RWPE1 (cell line): ENCODE measurements around the gene EIF5B.
A peak's percentile ranks its signal among the peaks of the same experiment; 100 is the strongest.

Experiments
- CTCF ChIA-PET: fragments of 350-600 bp; sonication (Branson Sonifier 250); formaldehyde crosslinking; extraction: SDS; loops from one replicate; lab custom pipeline; 2021; lab: Yijun Ruan, JAX
- POLR2A ChIA-PET: fragments of 400-600 bp; formaldehyde crosslinking; extraction: SDS; loops from one replicate; lab custom pipeline; 2020; ENCODE audit warnings: antibody characterized with exemption; ENCODE audit not compliant: low non-redundant PET; lab: Yijun Ruan, JAX
- DNase-seq: peaks from one replicate; pipeline ENCODE4 v3.0.0; 2012; ENCODE audit warnings: low spot score
- H3K27ac ChIP-seq: fragments of 450-650 bp; 2 replicates; pipeline ENCODE4 v1.5.1; 2017
- CTCF ChIP-seq: fragments of 450-650 bp; conservative IDR thresholded peaks from 2 replicates; pipeline ENCODE4 v1.5.1; 2017; ENCODE audit warnings: low read depth, mild to moderate bottlenecking

The EIF5B gene

DNA sequence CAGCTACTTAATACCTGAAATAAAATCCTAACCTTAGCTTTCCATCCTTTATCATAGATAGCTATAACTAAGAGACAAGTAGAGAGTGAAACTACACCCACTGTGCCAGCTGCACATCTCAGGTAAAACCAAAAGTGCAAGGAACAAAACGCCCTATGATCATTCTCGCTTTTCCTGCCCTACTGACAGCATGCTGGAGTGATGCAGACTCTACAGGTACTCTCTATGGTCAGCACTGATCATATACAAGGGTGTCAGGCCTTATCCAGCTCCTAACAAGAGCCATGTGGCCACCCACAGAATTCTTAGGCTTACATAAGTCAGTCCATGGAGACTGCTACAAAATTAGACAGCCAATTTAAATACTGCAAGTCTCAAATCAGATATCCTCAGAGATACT, 107.0 kb downstream of the EIF5B start:
- no peak for DNase-seq
- ChIA-PET POLR2A (no interaction called here), CTCF (no interaction called here)
- no peak overlapping the region for H3K27ac ChIP-seq
- no peak for TF ChIP-seq CTCF

DNA sequence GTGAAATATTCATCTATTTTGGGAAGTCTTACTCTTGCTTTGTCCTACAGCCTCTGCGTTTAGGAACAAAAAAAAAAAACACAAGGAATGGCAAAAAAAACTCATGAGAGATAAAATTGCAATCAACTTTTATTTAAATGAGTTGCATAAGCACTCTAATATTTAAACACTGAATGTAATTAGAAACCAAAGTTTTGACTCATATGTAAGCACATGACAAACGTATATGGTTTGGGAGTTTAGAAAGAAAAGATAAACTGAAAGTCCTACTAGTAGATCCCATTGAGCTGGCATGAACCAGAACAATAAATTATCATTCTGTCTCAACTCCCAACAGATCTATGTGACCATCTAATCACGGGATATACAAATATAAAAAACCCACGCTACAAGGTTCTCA, 107.9 kb downstream of the EIF5B start:
- TF ChIP-seq CTCF = no peak
- DNase-seq = no peak
- ChIA-PET POLR2A (no interaction called here), CTCF (no interaction called here)
- H3K27ac ChIP-seq = no peak overlapping the region

GRCh38 chr2:99448556-99448955, 111.4 kb downstream of the EIF5B start:
- peak; percentile 68 for DNase-seq

DNA sequence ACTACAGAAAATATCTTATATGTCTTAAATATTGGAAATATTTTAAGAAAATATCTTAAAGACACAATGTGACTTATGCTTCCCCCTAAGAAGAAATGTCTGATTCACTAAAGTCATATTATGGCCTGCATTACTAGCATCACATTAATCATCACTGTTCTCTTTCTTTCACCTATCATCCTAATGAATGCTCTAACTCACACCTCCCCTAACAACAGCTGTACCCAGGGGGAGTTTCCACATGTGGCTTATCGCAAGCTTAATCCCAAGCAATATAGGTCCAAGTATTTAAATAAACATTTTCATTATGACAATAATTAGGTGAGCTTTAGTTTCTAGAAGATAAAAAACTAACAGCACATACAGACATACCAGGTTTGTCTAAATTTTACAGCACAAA, 113.0 kb downstream of the EIF5B start:
- no peak for TF ChIP-seq CTCF
- ChIA-PET CTCF (interaction anchor here (0.7 kb wide), 1 partner anchor 801 kb away, joined by 3 read pairs; no protein-coding TSS in a partner anchor), POLR2A (no interaction called here)
- no peak overlapping the region for H3K27ac ChIP-seq
- DNase-seq = no peak

More at GRCh38 chr2:99448556-99448955, 111.4 kb downstream of the EIF5B start:
- POLR2A ChIA-PET = no interaction called here
- TF ChIP-seq CTCF = no peak
- peak overlapping the region; percentile 74 for H3K27ac ChIP-seq
- CTCF ChIA-PET = interaction anchor here (0.7 kb wide), 1 partner anchor 204 kb away, joined by 3 read pairs; no protein-coding TSS in a partner anchor
